ENCODE results near the gene PCSK1N.
"Not testable (repeated sequence)": the region's sequence is repeated elsewhere in the genome, so short reads cannot be mapped to it uniquely, and the experiment has no call there.

The PCSK1N gene, protein sequence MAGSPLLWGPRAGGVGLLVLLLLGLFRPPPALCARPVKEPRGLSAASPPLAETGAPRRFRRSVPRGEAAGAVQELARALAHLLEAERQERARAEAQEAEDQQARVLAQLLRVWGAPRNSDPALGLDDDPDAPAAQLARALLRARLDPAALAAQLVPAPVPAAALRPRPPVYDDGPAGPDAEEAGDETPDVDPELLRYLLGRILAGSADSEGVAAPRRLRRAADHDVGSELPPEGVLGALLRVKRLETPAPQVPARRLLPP

DNA sequence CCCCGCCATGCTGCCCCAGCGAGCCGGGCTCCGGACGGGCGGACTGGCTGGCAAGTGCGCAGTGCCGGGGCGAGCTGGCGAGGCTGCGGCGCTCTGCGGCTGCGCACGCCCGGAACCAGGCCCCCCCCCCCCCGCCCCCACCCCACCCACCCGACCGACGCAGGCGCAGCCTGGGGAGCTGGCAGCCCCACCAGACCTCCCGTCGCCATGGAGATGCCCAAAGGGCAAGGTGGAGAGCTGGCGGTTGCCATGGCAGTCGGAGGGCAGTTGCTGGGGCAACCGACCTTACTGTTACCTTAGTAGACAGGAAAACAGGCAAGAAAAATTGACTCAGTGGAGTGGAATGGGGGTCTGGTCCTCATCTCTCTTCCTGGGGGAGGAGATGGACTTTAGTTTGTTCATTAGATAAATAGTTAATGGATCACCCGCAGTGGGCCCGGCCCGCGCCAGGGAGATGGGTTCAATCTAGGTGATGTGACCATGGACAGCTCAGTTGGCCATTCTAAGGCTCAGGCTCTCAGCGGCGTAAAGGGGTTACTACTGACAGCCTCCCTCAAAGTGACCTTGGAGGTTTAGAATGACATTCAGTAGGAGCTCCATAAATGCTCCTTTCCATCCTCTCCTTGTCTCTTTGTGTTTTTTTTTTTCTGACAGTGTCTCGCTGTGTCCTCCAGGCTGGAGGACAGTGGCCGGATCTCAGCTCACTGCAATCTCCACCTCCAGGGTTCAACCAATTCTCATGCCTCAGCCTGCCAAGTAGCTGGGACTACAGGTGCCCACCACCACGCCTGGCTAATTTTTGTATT lies at the start of gene PCSK1N:
TSS of gene PCSK1N (minus strand) at position 87 of the 806 bp plus-strand sequence. CDS start at position 9, 78 bp downstream.
- DNase-seq = peak; percentile 53 to 74

DNA sequence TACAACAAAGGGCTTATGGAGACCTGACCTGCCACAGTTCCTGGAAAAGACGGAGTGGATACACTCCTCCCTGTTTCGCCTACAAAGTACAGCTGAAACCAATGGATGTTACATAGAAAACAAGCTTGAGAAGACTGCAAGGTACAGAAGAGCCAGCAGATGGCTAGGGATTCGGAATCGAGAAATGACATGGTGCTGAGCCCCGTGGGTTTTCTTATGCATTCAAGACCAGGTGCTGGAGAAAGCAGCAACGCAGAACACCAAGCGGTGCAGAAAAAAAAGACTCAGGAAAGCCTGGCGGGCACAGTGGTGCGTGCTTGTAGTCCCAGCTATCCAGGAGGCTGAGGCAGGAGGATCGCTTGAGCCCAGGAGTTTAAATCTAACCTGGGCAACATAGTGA lies 48.3 kb upstream of the PCSK1N start:
- DNase-seq = no peak

DNA sequence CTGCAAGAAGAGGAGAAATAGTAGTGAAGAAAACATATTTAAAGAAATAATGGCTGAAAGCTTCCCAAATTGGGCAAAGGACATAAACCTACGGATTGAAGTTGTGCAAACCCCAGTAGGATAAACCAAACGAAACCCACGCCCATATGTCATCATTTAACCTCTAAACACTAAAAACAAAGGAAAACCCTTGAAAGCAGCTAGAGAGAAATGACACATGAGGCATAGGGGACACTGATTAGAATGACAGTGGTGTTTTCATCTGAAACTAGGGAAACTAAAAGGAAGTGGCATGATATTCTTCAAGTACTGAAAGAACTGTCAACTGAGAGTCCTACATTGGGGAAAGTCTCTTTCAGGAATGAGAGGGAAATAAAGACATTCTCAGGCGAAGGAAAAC lies 41.5 kb upstream of the PCSK1N start:
- DNase-seq = not testable (repeated sequence)

DNA sequence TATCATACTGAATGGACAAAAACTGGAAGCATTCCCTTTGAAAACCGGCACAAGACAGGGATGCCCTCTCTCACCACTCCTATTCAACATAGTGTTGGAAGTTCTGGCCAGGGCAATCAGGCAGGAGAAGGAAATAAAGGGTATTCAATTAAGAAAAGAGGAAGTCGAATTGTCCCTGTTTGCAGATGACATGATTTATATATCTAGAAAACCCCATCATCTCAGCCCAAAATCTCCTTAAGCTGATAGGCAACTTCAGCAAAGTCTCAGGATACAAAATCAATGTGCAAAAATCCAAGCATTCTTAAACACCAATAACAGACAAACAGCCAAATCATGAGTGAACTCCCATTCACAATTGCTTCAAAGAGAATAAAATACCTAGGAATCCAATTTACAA lies 36.6 kb upstream of the PCSK1N start:
- not testable (repeated sequence) for DNase-seq

DNA sequence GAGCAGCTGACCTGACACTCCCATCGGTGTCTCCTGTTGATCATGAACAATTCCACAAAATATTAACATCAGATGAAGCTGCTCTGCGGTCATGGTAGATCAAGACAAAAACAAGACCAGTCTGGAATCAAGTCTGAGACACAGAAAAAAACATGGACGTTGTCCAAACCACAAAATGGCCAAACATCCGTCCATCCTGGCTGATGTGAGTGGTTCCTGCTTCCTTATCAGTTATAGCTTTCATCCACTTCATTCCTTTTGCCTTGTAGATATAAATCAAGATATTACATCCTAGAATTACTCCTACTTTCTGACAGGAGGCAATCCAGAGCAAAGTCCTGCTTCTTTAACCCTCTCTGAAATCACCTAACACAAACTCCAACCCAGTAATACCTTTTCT lies 28.8 kb upstream of the PCSK1N start:
- DNase-seq = no peak

DNA sequence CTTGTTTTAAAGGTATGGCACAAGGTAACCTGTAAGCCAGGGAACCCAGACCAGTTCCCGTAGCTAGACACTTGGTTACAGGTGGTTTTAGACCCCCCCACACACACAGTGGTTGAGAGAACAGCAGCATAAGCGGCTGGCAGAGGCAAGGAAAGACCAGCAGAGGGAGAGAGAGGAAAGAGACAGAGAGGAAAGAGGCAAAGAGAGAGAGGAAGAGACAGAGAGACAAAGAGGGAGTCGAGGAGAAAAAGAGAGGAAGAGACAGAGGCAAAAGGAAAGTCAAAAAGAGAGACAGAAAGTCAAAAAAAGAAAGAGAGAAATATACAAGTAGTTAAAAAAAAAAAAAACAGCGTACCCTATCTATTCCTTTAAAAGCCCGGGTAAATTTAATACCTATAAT lies 19.5 kb upstream of the PCSK1N start:
- peak in 1 of 2 donors; percentile 15 for DNase-seq

DNA sequence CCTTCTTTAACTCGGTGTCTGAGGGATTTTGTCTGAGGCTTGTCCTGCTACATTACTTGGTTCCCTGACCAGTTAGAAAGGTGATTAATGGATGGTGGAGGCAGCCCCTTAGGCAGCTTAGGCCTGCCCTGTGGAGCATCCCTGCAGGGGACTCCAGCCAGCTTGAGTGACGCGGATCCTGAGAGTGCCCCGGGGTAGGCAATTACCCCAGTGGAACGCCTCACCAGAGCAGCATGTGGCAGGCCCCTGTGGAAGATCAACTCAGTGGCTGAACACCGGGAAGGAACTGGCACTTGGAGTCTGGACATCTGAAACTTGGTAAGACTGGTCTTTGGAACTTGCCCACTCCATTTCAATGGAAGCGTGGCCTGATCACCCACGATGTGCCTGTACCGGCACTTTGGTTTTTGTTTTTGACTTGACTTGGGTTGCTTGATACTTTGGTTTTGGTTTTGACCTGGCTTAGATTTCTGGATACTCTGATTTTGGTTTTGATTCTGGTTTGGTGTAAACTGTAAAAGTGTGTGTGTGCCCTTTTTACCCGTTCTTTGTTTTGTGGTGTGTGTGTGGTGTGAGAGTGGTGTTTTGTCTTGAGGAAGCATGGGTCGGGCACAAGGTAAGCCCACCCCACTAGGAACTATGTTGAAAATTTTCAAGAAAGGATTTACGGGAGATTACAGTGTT lies 18.9 kb upstream of the PCSK1N start:
- DNase-seq = not testable (repeated sequence)

DNA sequence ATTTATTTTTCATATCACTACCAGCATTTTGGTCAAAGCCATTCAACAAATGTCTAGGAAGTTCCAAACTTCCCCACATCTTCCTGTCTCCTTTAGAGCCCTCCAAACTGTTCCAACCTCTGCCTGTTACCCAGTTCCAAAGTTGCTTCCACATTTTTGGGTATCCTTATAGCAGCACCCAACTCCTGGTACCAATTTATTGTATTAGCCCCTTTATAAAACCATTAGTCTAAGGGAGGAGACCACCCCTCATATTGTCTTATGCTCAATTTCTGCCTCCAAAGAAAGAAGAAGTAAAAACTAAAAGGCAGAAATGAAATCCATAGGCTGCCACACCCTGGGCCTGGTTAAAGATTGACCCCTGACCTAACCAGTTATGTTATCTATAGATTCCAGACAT lies 18.1 kb upstream of the PCSK1N start:
- not testable (repeated sequence) for DNase-seq

DNA sequence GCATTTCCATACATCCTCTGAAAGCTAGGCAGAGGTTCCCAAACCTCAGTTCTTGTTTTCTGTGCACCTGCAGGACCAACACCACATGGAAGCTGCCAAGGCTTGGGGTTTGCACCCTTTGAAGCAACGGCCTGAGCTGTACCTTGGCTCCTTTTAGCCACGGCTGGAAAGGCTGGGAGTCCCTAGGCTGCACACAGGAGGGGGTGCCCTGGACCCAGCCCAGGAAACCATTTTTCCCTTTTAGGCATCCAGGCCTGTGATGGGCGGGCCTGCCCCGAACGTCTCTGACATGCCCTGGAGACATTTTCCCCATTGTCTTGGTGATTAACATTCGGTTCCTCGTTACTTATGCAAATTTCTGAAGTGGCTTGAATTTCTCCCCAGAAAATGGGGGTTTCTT lies 17.4 kb upstream of the PCSK1N start:
- DNase-seq = no peak

DNA sequence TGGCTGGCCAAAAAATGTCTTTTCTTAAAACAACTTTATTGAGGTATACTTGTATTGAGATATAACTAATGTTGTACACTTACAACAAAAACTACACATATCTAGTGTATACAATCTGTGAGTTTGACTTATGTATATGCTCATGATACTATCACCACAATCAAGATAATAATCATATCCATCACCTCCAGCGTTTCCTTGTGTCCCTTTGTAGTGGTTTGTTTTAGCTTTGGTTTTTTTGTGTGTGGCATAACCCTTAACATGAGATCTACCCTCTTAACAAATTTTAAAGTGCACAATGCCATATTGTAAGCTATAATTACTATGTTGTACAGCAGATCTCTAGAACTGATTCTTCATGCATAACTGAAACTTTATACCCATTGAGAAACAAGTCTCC lies 13.4 kb upstream of the PCSK1N start:
- DNase-seq = no peak

DNA sequence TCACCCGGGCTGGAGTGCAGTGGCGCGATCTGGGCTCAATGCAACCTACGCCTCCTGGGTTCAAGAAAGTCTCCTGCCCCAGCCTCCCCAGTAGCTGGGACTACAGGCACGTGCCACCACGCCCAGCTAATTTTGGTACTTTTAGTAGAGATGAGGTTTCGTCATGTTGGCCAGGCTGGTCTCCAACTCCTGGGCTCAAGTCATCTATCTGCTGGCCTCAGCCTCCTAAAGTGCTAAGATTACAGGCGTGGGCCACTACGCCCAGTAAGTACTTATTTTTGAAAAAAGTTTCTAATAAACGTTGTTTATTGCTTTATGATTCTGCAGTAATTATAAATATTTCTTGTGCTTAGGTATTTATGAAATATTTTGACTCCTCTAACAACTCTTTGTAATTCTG lies 4.3 kb upstream of the PCSK1N start:
- DNase-seq = no peak

DNA sequence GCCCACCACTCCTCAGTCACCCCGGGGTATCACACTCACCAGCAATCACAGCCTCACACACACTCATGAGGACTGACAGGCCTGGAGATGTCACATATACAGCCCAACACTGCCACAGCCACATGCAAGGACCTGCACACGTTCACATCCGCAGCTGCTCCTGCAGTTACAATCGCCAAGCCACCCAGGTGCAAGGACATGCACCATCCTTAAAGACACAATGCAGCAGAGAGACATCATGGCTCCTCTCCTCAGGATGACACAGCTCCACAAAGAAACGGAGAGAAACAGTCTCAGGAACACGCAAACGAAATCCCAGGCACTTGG lies 1.1 kb downstream of the PCSK1N start:
- peak in 1 of 2 donors; percentile 1 for DNase-seq

DNA sequence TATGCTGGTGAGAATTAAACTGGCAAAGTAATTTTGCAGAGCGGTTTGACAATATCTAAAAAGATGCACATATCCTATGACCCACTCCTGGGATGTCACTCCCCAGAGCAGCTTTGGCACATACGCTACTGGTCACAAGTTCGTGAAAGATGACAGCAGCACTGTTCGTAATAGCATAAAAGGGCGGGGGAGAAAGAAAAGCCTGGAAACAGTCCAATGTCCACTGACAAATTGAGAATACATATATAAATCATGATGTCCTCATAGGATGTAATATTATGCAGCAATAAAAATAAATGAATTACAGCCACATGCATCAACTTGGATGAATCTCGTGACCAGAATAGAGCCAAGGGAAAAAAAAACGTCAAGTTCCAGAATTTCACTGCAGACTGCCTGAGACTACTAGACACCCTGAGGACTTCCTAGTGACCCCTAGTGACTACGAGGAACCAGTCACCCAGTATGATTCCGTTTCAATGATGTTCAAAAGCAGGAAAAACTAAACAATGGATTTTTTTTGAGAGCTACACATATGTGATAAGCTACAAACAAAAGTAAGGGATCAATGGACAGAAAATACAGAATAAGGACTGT lies 1.8 kb downstream of the PCSK1N start:
- no peak for DNase-seq

DNA sequence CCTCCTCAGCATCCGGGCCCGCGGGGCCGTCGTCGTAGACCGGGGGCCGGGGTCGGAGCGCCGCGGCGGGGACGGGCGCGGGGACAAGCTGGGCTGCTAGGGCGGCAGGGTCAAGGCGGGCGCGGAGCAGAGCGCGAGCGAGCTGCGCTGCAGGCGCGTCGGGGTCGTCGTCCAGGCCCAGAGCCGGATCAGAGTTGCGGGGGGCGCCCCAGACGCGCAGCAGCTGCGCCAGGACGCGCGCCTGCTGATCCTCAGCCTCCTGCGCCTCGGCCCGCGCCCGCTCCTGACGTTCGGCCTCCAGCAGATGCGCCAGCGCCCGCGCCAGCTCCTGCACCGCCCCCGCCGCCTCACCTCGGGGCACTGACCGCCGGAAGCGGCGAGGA lies 3.5 kb downstream of the PCSK1N start:
- no peak for DNase-seq

DNA sequence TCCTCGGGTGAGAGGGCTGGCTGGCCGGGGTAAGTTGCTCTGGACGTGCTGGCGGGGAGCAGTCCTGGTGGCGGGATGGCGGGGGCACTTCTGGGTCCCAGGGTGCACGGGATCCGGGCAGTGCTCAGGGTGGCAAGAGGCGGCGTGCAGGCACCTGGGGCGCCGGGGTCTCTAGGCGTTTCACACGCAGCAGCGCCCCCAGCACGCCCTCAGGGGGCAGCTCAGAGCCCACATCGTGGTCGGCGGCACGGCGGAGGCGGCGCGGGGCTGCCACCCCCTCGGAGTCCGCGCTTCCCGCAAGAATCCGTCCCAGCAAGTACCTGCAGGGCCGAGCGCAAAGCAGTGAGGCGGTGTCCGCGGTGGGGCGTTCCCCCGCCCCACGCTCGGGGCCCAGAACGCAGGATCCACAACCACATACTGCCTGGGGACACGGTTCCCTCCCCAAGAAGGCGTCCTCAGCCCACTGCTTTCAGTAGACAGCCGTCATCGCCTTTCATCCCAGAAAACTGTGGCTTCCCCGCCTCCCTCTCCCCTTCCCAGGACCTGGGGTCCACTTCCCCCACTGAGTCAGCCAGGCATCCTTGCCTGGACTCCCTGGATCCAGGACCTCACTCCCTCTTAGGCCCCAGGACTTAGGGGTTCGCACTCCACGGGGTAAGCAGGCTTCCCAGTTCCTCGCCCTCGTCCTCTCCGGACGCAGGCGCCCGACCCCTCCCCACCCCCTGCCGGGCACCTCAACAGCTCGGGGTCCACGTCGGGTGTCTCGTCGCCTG lies 4.1 kb downstream of the PCSK1N start:
- no peak for DNase-seq

DNA sequence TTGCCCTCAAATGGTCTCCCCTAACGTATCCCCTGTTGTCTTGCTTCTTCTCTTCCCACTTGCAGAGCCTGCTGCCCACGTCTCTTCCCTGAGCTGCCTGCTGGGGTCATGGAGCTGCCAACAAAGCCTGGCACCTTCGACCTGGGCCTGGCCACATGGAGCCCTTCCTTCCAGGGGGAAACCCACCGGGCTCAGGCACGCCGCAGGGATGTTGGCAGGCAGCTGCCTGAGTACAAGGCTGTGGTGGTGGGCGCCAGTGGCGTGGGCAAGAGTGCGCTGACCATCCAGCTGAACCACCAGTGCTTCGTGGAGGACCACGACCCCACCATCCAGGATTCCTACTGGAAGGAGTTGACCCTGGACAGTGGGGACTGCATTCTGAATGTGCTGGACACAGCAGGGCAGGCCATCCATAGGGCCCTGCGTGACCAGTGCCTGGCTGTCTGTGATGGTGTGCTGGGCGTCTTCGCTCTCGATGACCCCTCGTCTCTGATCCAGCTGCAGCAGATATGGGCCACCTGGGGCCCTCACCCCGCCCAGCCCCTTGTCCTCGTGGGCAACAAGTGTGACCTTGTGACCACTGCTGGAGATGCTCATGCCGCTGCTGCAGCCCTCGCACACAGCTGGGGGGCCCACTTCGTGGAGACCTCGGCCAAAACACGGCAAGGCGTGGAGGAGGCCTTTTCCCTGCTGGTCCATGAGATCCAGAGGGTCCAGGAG lies 6.2 kb downstream of the PCSK1N start:
- DNase-seq = no peak

DNA sequence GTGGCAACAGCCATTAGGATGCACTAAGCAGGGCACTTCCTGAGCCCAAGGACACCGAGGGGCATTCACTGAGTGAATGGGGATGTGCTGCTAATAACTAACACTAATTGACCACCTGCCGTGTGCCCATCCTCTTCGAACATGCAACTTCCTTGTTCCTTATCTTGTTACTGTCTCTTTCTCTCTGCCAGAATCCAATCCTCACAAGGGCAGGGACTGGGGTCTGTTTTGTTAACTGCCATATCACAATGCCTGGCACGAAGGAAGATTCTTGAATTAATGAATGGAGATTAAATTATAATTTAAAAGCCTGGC lies 7.8 kb downstream of the PCSK1N start:
- no peak for DNase-seq

DNA sequence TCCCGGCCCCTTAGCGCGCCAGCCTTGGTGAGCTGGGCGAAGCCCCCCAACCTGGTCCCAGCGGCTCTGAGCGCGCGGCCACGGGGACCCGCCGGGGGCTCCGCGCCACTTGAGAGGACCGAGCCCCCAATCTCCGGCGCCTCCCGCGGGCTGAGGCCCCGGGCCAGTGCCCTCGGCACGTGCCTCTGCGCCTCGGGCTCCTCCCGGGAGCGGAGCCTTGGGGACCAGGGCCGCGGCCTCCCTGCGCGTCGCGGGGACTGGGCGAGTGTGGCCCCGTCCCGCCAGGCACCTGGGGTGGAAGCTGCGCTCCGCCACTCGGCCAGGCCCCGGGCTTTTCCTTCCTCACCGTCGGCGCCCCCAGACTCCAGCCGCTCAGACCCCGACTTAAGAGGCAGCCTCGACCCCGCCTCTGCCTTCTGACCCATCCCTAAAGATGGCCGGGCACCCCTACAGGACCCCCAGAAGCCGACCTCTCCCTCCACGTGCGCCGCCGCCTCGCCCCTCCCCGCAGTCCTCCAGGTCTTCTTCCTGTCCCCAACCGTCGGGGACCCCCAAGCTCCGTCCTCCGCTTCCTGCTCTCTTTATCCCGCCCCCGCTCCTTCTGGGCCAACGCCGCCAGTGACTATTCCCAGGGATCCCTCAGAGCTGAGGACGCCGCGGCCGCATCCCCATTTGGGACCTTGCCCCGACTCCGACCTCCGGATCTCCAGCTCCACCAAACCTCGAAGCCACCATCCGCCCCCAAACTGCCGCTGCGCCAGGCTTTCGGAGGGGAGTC lies 8.3 kb downstream of the PCSK1N start:
- DNase-seq = no peak

DNA sequence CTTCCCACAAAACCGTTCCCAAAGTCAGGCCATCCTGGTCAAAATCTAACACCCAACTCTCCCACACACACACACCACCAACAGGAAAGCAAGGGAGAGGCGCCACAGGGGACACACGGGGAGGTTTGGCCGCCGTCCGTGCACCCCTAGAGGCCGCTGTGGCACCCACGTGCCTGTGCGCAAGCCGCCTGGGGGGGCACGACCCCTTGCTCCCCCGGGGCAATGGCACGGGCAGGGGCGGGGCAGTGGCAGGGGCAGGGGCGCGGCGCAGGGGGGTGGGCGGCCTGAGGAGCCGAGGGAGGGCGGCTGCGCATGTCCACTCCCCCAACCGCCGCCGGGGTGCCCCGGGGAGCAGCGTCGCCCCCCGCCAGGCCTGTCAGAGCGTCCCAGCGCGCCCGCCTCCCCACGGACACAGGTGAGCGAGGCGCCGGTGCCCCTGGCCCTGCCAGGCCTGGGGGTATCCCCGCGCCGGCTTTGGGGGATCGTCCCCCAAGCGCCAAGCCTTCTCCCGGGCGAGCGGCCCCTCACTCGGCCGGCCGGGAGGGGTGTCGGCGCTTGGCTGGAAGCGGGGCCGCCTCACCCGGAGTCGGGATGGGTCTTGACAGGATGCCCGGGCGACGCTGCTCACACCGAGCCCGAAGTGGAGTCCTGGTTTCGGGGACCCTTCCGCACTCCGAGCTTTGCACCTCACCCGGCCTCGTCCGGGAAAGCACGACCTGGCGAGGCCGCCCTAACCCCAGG lies 9.1 kb downstream of the PCSK1N start, which contains the start of gene ERAS:
TSS of gene ERAS (plus strand) at position 379 of the 741 bp plus-strand sequence. CDS start 2,611 bp downstream, outside the sequence.
- DNase-seq = peak; percentile 7 to 16

DNA sequence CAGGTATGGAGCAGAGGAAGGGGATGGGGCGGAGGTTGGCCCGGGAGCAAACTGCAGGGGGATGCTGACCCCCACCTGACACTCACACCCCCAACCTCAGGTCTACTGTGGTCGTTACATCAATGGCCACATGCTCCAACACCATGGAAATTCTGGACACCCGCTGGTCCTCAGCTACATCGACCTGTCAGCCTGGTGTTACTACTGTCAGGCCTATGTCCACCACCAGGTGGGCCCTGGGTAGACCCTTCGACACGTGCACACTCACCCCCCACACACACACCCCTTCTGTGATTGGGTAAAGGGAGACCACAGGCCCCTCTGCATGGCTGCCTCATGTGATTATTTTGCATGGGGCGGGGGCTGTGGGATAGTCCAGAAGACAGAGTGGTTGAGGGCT lies 11.3 kb downstream of the PCSK1N start:
- DNase-seq = no peak

DNA sequence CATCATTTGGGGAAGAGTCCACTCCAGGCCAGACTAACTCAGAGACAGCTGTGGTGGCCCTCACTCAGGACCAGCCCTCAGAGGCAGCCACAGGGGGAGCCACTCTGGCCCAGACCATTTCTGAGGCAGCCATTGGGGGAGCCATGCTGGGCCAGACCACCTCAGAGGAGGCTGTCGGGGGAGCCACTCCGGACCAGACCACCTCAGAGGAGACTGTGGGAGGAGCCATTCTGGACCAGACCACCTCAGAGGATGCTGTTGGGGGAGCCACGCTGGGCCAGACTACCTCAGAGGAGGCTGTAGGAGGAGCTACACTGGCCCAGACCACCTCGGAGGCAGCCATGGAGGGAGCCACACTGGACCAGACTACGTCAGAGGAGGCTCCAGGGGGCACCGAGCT lies 12.4 kb downstream of the PCSK1N start:
- no peak for DNase-seq

Data from CD4-positive, alpha-beta T cell treated with Interleukin-1 beta for 1 hour (primary cell).